HG02870 (cell line): ENCODE results near the gene MYO7B.

ENCODE experiments used
- ATAC-seq: cut with Tn5 transposase; IDR thresholded peaks from one replicate; pipeline ENCODE4 v1.9.1; 2021; ENCODE audit warnings: mild to moderate bottlenecking, moderate library complexity; ENCODE audit not compliant: unreplicated experiment

Gene MYO7B

GRCh38 chr2:127535422-127535901 is at the start of gene MYO7B:
Gene MYO7B, plus strand, starts transcription at chr2:127535683. Its CDS starts 24,040 bp downstream, at chr2:127559723.
- ATAC-seq: no peak

- ATAC-seq: no peak
Observed at GRCh38 chr2:127485694-127486071, 49.8 kb upstream of the MYO7B start.

GRCh38 chr2:127486247-127487058 is 49.0 kb upstream of the MYO7B start:
- ATAC-seq: no peak

GRCh38 chr2:127490283-127490682 is 45.2 kb upstream of the MYO7B start:
- no peak for ATAC-seq

GRCh38 chr2:127498386-127498785 is 37.1 kb upstream of the MYO7B start:
- no peak for ATAC-seq

GRCh38 chr2:127503491-127503890 is 32.0 kb upstream of the MYO7B start:
- ATAC-seq: no peak

GRCh38 chr2:127504552-127505430 is 30.7 kb upstream of the MYO7B start:
- ATAC-seq: no peak

GRCh38 chr2:127506510-127506909 is 29.0 kb upstream of the MYO7B start:
- no peak for ATAC-seq

- ATAC-seq: no peak
Observed at GRCh38 chr2:127508023-127508630, 27.4 kb upstream of the MYO7B start.

- no peak for ATAC-seq
Observed at GRCh38 chr2:127508631-127509034, 26.9 kb upstream of the MYO7B start.

GRCh38 chr2:127510073-127510472 is 25.4 kb upstream of the MYO7B start:
- no peak for ATAC-seq

- ATAC-seq: no peak
Observed at GRCh38 chr2:127511090-127511695, 24.3 kb upstream of the MYO7B start.

GRCh38 chr2:127511917-127512316 is 23.6 kb upstream of the MYO7B start:
- ATAC-seq: no peak

- ATAC-seq: no peak
Observed at GRCh38 chr2:127512362-127512761, 23.1 kb upstream of the MYO7B start.

- no peak for ATAC-seq
Observed at GRCh38 chr2:127514076-127514475, 21.4 kb upstream of the MYO7B start.

- no peak for ATAC-seq
Observed at GRCh38 chr2:127514485-127514884, 21.0 kb upstream of the MYO7B start.

- ATAC-seq: no peak
Observed at GRCh38 chr2:127515383-127515915, 20.0 kb upstream of the MYO7B start.

GRCh38 chr2:127516041-127516762 is 19.3 kb upstream of the MYO7B start:
- ATAC-seq: no peak

- ATAC-seq: no peak
Observed at GRCh38 chr2:127517465-127517864, 18.0 kb upstream of the MYO7B start.

- no peak for ATAC-seq
Observed at GRCh38 chr2:127520424-127520823, 15.1 kb upstream of the MYO7B start.
